HG03064 (cell line): ENCODE measurements around the gene KRT74.

Source experiments
- ATAC-seq: cut with Tn5 transposase; IDR thresholded peaks from one replicate; pipeline ENCODE4 v1.9.1; 2021; ENCODE audit warnings: low read depth; ENCODE audit not compliant: unreplicated experiment

Gene KRT74

GRCh38 chr12:52540531-52540930 lies 33.1 kb downstream of the KRT74 start:
- ATAC-seq, result no peak

GRCh38 chr12:52539821-52540173 lies 33.8 kb downstream of the KRT74 start:
- ATAC-seq, result no peak

- ATAC-seq, result no peak
Measured at GRCh38 chr12:52539083-52539820, 34.4 kb downstream of the KRT74 start.

GRCh38 chr12:52537101-52537500 lies 36.5 kb downstream of the KRT74 start:
- ATAC-seq, result no peak

GRCh38 chr12:52535574-52535973 lies 38.1 kb downstream of the KRT74 start:
- no peak for ATAC-seq

- ATAC-seq, result no peak
Measured at GRCh38 chr12:52534482-52534881, 39.2 kb downstream of the KRT74 start.

- ATAC-seq, result no peak
Measured at GRCh38 chr12:52533686-52534470, 39.8 kb downstream of the KRT74 start.

GRCh38 chr12:52532636-52533035 lies 41.0 kb downstream of the KRT74 start:
- no peak for ATAC-seq

- no peak for ATAC-seq
Measured at GRCh38 chr12:52531566-52532300, 41.9 kb downstream of the KRT74 start.

- ATAC-seq, result no peak
Measured at GRCh38 chr12:52530905-52531304, 42.7 kb downstream of the KRT74 start.

GRCh38 chr12:52530366-52530765 lies 43.3 kb downstream of the KRT74 start:
- ATAC-seq, result no peak

GRCh38 chr12:52529846-52530245 lies 43.8 kb downstream of the KRT74 start:
- no peak for ATAC-seq

GRCh38 chr12:52529417-52529816 lies 44.2 kb downstream of the KRT74 start:
- no peak for ATAC-seq

GRCh38 chr12:52528641-52529143 lies 45.0 kb downstream of the KRT74 start:
- ATAC-seq, result no peak

- ATAC-seq, result no peak
Measured at GRCh38 chr12:52527121-52527800, 46.4 kb downstream of the KRT74 start.

- no peak for ATAC-seq
Measured at GRCh38 chr12:52526511-52526951, 47.1 kb downstream of the KRT74 start.

- no peak for ATAC-seq
Measured at GRCh38 chr12:52525661-52526499, 47.8 kb downstream of the KRT74 start.

- no peak for ATAC-seq
Measured at GRCh38 chr12:52524898-52525591, 48.6 kb downstream of the KRT74 start.

- ATAC-seq, result no peak
Measured at GRCh38 chr12:52524241-52524897, 49.3 kb downstream of the KRT74 start.
